ENCODE measurements around the gene EEF2K.
"Not testable (repeated sequence)": the region's sequence is repeated elsewhere in the genome, so short reads cannot be mapped to it uniquely, and the experiment has no call there.

The EEF2K gene

DNA sequence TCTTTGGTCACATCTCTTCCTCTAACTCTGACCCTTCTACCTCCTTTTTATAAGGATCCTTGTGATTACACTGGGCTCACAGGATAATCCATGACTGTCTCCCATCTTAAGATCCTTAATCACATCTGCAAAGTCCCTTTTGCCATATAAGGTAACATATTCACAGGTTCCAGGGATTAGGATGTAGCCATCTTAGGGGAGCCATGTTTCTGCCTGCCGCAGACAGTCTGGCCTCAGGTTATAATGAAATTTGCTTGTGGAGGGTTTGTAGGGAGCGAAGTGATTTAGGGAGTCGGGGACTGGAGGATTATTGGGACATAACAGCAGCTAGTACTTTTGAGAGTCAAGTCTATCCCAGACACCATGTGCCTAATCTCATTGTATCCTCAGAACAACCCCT lies 7.7 kb downstream of the EEF2K start:
- no peak for DNase-seq

DNA sequence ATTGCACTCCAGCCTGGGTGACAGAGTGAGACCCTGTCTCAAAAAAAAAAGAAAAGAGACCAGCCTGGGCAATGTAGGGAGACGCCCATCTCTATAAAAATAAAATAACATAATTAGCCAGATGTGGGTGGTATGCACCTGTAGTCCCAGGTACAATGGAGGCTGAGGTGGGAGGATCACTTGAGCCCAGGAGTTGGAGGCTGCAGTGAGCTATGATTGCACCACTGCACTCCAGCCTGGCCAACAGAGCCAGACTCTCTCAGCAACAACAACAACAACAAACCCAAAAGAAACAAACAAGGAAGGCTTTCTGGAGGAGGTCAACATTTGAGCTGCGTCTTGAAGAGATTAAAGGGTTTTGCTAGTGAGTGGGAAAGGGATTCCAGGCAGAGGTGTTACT lies 8.3 kb downstream of the EEF2K start:
- no peak for DNase-seq

DNA sequence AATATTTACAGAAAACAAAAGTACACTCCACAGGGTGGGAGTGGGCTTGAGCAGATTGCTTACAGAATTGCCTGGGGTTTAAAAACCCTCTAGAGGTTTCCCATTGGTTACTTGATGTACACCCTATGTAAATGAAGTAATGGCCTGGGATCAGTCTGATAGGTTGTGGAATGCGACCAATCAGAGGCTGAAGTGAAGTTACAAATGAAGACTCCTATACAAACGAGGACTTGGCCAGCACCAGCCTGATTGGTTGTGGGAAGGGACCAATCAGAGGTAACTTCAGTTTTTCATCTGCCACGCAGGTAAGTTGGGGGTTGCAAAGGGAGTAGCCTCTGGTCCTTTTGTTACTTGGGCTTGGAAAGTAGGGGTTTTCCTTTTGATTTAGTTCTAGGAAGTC lies 8.8 kb downstream of the EEF2K start:
- no peak for DNase-seq

DNA sequence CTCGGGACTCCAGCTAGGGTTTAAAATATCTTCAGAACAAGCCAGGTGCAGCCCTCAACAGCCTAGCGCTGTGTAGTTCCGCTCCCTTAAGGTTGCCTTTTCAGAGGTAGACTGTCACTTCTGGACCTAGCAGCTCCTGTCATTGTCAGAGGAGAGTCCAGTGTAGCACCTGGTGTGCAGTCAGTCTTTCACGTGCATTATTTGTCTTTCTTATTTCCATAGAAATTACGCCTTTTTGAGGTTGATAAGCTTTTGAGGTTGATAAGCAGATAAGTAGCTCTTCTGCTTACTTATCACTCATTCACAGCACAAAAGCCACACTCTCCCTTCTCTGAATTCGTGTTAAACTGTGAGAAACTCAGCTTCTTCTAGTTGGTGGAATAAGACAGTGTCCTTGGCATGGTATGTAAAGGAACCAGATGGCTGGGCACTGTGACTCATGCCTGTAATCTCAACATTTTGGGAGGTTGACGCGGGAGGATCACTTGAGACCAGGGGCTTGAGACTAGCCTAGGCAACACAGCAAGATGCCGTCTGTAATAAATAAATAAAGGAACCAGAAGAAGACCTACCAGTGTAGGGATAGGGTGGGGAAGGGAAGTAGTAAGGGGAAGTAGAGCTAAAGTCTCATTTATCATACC lies 10.2 kb downstream of the EEF2K start:
- DNase-seq = no peak

GRCh38 chr16:22216832-22217225 lies 10.8 kb downstream of the EEF2K start:
- DNase-seq = not testable (repeated sequence)

- DNase-seq = no peak
Measured at GRCh38 chr16:22217890-22218730, 12.0 kb downstream of the EEF2K start.

GRCh38 chr16:22219389-22220068 lies 13.5 kb downstream of the EEF2K start:
- no peak for DNase-seq

DNA sequence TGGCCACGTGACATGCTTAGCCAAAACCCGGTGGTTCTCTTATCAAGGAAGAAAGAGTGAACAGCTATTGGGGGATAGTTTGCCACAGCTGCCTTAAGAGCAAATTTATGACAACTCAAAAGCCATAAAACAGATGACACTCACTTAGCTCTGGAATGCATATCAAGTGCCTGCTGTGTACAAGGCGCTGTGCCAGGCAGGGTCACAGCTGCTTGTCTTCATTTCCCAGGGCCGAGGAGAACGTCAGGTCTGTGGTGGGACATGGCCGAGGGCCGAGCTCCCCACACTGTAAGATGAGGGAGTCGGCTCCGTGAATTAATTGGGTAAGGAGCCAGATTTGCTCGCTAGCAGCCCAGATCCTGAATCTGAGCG lies 14.0 kb downstream of the EEF2K start:
- DNase-seq = no peak

GRCh38 chr16:22220714-22221113 lies 14.6 kb downstream of the EEF2K start:
- DNase-seq = no peak

GRCh38 chr16:22222006-22222405 lies 15.9 kb downstream of the EEF2K start:
- no peak for DNase-seq

- no peak for DNase-seq
Measured at GRCh38 chr16:22222998-22223397, 16.9 kb downstream of the EEF2K start.

- DNase-seq = no peak
Measured at GRCh38 chr16:22225060-22225459, 19.0 kb downstream of the EEF2K start.

DNA sequence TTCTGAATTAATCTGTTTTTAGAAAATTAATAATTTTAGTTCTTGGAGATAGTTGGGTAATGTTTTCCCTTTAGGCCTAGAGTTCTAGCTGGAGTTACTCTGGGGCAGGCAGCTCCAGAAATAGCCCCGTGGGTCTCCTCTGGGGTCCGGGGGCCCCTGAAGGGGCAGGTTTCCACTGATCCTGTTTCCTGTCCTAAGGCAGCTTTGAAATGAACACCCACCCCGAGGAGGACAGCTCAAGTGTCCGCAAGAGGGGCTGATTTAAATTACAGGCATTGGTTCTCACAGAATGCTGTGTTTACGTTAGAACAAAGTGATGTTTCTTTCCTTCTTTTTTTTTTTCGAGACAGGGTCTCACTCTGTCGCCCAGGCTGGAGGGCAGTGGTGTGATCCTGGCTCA lies 23.8 kb downstream of the EEF2K start:
- no peak for DNase-seq

GRCh38 chr16:22232277-22233036 lies 26.4 kb downstream of the EEF2K start:
- no peak for DNase-seq

DNA sequence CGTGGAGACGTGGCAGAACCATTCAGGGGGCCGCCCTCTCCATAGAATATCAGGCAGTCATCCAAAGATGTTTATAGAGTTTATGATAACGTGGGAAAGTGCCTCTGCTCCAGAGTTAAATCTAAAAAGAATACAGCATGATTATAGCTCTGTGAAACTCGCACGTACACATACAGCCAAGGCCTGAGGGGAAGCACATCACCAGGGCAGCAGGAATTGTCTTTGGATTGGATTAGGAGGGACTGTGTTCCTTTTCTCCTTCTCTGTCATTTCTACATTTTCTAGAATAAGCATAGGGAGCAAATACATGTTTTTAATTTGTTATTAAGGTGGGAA lies 26.9 kb downstream of the EEF2K start:
- no peak for DNase-seq

GRCh38 chr16:22235839-22236745 lies 30.0 kb downstream of the EEF2K start:
- DNase-seq = no peak

- DNase-seq = no peak
Measured at GRCh38 chr16:22239131-22239805, 33.2 kb downstream of the EEF2K start.

DNA sequence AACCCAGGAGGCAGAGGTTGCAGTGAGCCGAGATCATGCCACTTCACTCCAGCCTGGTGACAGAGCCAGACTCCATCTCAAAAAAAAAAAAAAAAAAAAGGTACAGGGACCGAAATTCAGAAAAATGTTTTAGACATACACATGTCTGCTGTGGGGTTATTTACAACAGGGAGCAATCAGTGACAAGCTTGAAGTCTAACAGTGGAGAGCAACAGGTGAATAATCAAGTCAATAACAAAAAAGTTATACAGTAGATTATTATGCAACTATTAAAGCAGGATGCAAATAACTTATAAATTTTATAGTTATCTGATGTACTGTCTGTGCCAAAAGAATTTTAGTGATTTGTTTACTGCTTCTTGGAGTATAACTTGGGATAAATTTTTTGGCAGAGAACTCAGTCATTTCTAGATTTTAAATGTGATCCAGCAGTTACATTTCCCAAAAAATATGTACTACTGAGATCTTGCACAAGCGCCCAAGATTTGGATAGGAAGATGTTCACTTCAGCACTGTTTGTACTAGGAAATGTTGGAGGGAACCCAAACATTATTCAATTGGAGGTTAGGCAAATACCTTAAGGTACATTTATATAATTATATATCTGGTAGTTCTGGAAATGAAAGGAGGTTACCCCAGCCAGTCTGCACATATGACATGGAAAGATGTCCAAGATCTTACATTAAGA lies 34.1 kb downstream of the EEF2K start:
- no peak for DNase-seq

DNA sequence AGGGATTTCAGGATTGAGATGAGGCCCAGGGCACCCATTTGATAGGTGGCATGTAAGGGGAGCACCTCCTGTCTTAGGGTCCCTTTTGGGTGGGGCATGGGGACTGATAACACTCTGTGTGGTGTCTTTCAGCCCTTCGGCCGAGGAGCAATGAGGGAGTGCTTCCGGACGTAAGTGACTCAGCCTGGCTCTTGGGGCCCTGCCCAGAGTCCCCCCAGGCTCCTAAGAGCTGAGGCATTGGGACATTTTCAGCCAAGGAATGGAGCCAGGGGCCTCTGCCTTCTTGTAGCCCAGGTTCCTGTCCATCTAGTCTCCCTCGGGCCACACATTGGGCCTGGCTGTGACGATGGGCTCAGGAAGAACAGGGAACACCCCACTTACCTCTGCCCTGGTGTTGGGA lies 44.4 kb downstream of the EEF2K start:
- DNase-seq = no peak

DNA sequence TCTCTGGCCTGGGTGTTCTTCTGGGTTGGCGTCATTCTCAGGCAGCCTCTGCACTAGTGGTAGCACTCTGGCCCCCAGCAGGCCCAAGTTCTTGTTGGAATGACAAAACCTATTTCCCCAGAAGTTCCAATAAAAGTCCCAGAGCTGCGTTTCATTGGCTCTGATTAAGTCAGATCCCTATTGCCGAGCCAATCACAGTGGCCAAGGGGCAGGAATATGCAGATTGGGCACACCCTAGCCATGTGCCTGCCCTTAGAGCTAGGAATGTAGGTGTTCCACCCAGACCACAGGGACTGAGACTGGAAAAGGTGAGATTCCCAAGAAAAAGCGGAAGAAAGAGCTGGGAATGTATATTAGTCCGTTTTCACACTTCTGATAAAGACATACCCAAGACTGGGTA lies 46.2 kb downstream of the EEF2K start:
- DNase-seq = no peak

- DNase-seq = no peak
Measured at GRCh38 chr16:22253272-22253671, 47.2 kb downstream of the EEF2K start.
